Measurements from ENCODE around the gene KCNMA1.

DNA sequence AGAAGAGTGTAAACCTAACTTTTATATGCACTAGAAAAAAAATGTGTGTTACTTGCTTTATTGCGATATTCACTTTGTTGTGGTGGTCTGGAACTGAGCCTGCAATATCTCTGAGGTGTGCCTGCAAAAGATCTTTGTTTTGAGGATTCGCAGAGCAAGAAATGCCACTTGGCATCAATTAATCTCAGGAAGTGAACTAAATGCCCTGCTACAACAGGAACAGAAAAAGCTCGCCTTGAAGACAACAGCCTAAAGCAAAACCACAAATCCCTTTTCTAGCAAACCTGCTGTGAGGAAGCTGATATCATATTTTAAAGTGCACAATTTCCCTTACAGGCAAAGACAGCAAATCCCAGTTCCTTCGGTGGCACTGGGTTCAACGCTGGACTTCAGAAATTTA lies 675.8 kb downstream of the KCNMA1 start:
- TF ChIP-seq, protein P1, sequence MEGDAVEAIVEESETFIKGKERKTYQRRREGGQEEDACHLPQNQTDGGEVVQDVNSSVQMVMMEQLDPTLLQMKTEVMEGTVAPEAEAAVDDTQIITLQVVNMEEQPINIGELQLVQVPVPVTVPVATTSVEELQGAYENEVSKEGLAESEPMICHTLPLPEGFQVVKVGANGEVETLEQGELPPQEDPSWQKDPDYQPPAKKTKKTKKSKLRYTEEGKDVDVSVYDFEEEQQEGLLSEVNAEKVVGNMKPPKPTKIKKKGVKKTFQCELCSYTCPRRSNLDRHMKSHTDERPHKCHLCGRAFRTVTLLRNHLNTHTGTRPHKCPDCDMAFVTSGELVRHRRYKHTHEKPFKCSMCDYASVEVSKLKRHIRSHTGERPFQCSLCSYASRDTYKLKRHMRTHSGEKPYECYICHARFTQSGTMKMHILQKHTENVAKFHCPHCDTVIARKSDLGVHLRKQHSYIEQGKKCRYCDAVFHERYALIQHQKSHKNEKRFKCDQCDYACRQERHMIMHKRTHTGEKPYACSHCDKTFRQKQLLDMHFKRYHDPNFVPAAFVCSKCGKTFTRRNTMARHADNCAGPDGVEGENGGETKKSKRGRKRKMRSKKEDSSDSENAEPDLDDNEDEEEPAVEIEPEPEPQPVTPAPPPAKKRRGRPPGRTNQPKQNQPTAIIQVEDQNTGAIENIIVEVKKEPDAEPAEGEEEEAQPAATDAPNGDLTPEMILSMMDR (IDR thresholded peaks at IDR 0.05): no peak
- TF ChIP-seq POLR2AphosphoS5 (IDR thresholded peaks at IDR 0.05) (peak; percentile 67 to 92 (median 88)), EP300 (IDR thresholded peaks at IDR 0.05) (peak in 2 of 4 donors; percentile 19 to 64)
